Brain microvascular endothelial cell (primary cell): ENCODE measurements around the gene TRIM9.

Experiments
- DNase-seq: peaks from one replicate; pipeline ENCODE4 v3.0.0-alpha.2; 2020
- H3K27ac ChIP-seq: fragments of 250-450 bp; sonication (Bioruptor Pico); 2 replicates; pipeline ENCODE4 v1.5.1; 2020; ENCODE audit warnings: mild to moderate bottlenecking, moderate library complexity
- H3K27me3 ChIP-seq: fragments of 250-450 bp; sonication (Bioruptor Pico); replicated peaks from 2 replicates; pipeline ENCODE4 v1.5.1; 2020; ENCODE audit warnings: mild to moderate bottlenecking
- H3K36me3 ChIP-seq: fragments of 250-450 bp; sonication (Bioruptor Pico); replicated peaks from 2 replicates; pipeline ENCODE4 v1.5.1; 2020; ENCODE audit warnings: mild to moderate bottlenecking
- H3K4me3 ChIP-seq: 2 replicates; pipeline ENCODE4 v1.5.1; 2011; ENCODE audit warnings: low read depth, mild to moderate bottlenecking, control low read depth, low read length, moderate library complexity
- CTCF ChIP-seq: IDR thresholded peaks from 2 replicates; pipeline ENCODE4 v1.5.1; 2011; ENCODE audit warnings: low read depth, mild to moderate bottlenecking, moderate library complexity, low read length, control low read depth, inconsistent platforms; ENCODE audit errors: missing control alignments
- in situ Hi-C: cut with HindIII; loops from 2 replicates; pipeline ENCODE4 v1.10.0; 2017; ENCODE audit warnings: low sequenced_read_pairs, low pct_ligation_motif_present

Gene TRIM9

GRCh38 chr14:51131516-51131915 is 36.6 kb upstream of the TRIM9 start:
- no peaks in the 10 kb centered on the region for H3K27me3 ChIP-seq
- no peak overlapping the region for H3K27ac ChIP-seq
- no peak overlapping the region for H3K4me3 ChIP-seq
- TF ChIP-seq CTCF = no peak
- in situ Hi-C loops = no loop called here
- H3K36me3 ChIP-seq = no peaks in the 10 kb centered on the region
- no peak for DNase-seq

DNA sequence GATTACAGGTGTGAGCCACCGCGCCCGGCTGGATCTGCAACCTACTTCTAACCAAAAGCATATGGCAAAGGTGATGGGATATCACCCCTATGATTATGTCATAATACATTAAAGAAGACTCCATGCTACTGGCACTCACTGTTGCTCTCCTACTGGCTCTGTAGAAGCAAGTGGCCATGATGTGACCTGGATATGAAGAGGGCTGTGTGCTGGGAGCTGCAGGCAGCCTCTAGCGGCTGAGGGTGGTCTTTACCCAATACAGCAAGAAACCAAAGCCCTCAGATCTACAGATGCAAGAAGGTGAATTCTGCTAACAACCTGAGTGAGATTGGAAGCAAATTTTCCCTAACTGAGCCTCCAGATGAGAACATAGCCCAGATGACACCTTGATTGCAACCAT is 34.2 kb upstream of the TRIM9 start:
- in situ Hi-C loops = no loop called here
- Histone ChIP-seq H3K27me3 (no peaks in the 10 kb centered on the region), H3K4me3 (no peak overlapping the region), H3K36me3 (no peaks in the 10 kb centered on the region), H3K27ac (no peak overlapping the region)
- no peak for DNase-seq
- peak; percentile 24 for TF ChIP-seq CTCF

GRCh38 chr14:51124029-51124428 is 29.1 kb upstream of the TRIM9 start:
- H3K27me3 ChIP-seq = no peaks in the 10 kb centered on the region
- H3K27ac ChIP-seq = no peak overlapping the region
- no peak for DNase-seq
- in situ Hi-C loops = no loop called here
- no peaks in the 10 kb centered on the region for H3K36me3 ChIP-seq
- H3K4me3 ChIP-seq = no peak overlapping the region
- no peak for TF ChIP-seq CTCF

- no peaks in the 10 kb centered on the region for H3K36me3 ChIP-seq
- no peaks in the 10 kb centered on the region for H3K27me3 ChIP-seq
- no peak for DNase-seq
- TF ChIP-seq CTCF = no peak
- H3K4me3 ChIP-seq = no peak overlapping the region
- no peak overlapping the region for H3K27ac ChIP-seq
- in situ Hi-C loops = no loop called here
Measured at GRCh38 chr14:51121096-51121495, 26.2 kb upstream of the TRIM9 start.

DNA sequence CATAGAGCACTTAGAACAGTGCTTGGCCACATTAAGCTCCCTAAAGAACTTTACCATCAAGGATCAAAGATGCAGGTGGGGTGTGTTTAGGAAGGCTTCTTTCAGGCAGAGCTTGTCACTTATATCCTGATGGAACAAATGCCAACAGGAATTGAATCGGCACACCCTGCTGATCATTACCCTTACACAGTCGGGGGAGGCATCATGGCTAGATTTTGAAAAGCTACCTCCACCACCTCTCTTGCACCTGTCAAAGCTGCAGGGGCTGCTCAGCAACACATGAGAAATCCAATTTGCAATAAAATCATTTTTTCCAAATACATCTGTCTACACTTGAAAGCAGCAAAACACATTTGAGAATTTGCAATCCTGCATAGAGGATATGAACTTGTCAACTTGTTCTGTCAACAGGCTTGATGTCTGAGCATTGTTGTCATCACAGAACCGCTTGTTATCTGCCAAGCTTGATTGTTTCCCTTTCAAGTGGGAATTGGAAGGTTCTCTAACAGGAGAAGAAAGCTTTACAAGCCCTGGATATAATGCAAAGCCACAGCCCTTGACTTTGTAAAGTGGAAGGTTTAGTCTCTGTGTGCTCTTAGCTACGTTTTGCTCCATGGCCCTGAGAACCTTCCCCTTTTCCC is 24.6 kb upstream of the TRIM9 start:
- Histone ChIP-seq H3K27me3 (no peaks in the 10 kb centered on the region), H3K27ac (no peak overlapping the region), H3K4me3 (no peak overlapping the region), H3K36me3 (no peaks in the 10 kb centered on the region)
- TF ChIP-seq CTCF = no peak
- in situ Hi-C loops = no loop called here
- DNase-seq = no peak

DNA sequence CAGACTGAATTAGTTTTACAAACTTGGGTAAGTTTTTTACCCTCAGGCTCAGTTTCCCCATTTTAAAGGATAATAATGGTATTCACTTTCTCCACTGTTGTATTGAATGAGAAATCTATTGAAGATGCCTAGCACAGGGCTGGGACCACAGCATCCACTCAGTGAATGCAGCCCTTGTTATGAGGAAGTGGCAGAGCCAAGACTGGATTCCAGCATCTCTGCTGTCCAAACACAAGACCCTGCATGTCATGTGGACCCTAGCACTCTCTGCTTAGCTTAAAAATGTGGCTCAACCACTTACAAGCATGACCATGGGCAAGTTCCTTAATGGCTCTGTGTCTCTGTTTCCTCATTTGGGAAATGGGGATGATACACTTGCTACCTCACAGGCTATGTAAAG is 24.1 kb upstream of the TRIM9 start:
- no peak overlapping the region for H3K27ac ChIP-seq
- no peaks in the 10 kb centered on the region for H3K27me3 ChIP-seq
- no peak overlapping the region for H3K4me3 ChIP-seq
- H3K36me3 ChIP-seq = no peaks in the 10 kb centered on the region
- in situ Hi-C loops = no loop called here
- no peak for TF ChIP-seq CTCF
- DNase-seq = no peak
